ENCODE data around the gene IL1R2. TPM values are rescaled to one million over a fixed set of nuclear protein-coding genes. Genes with fewer than 3 reads are reported as not detected.

IL1R2 gene
- total RNA-seq, 2 donors from 2014 or later = 0.73 TPM; not detected in 1

DNA sequence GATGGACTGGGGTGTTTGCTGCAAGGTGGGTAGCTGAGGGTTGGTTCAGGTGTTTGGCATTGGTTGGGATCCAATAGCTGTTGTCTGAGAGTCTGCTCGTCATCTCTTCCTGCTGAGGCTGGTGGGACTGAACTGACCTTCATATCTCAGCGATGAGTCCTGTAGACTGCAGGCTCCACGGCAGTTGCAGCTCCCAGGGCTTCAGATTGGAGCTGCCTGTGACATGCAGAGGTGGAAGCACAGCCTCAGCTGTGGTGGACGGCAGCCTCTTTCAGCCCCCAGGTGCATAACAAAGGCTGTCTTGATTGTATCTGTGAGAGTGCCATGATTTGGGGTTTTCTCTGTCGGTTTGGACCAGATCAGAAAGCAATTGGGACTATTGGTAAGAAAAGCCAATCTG is 3.9 kb upstream of the IL1R2 start:
- whole genome bisulfite sequencing, 2 experiments (ENCODE audit: insufficient coverage in 1 of 2, insufficient read length in 1 of 2) = 74 to 76% methylated on average over 5 of the region's 5 CpGs
- no peak overlapping the region for H3K9ac ChIP-seq (ENCODE audit: extremely low read depth, low read length, poor library complexity, severe bottlenecking)
- no peak overlapping the region for H3K4me3 Mint-ChIP-seq
- TF ChIP-seq, protein P1, sequence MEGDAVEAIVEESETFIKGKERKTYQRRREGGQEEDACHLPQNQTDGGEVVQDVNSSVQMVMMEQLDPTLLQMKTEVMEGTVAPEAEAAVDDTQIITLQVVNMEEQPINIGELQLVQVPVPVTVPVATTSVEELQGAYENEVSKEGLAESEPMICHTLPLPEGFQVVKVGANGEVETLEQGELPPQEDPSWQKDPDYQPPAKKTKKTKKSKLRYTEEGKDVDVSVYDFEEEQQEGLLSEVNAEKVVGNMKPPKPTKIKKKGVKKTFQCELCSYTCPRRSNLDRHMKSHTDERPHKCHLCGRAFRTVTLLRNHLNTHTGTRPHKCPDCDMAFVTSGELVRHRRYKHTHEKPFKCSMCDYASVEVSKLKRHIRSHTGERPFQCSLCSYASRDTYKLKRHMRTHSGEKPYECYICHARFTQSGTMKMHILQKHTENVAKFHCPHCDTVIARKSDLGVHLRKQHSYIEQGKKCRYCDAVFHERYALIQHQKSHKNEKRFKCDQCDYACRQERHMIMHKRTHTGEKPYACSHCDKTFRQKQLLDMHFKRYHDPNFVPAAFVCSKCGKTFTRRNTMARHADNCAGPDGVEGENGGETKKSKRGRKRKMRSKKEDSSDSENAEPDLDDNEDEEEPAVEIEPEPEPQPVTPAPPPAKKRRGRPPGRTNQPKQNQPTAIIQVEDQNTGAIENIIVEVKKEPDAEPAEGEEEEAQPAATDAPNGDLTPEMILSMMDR (conservative IDR thresholded peaks at IDR 0.05) = no peak
- H3K4me1 Mint-ChIP-seq = peaks cover 33% of the 10 kb centered on the region
- H3K27me3 ChIP-seq (ENCODE audit: control insufficient read depth, insufficient read depth, low read length, poor library complexity, severe bottlenecking) = no peaks in the 10 kb centered on the region
- H3K27me3 Mint-ChIP-seq (ENCODE audit: insufficient read depth) = no peaks in the 10 kb centered on the region
- no peak overlapping the region for H3K27ac Mint-ChIP-seq
- no peak for DNase-seq
- peaks cover 3% of the 10 kb centered on the region for H3K4me1 ChIP-seq (ENCODE audit: control insufficient read depth, insufficient read depth, low read length)
- H3K9me3 Mint-ChIP-seq = no peaks in the 10 kb centered on the region
- H3K4me3 ChIP-seq (ENCODE audit: low read length) = no peak overlapping the region
- H3K36me3 ChIP-seq (ENCODE audit: control insufficient read depth, insufficient read depth, low read length) = no peaks in the 10 kb centered on the region
- no peak overlapping the region for H3K27ac ChIP-seq (ENCODE audit: low read depth, low read length)
- no peaks in the 10 kb centered on the region for H3K36me3 Mint-ChIP-seq (ENCODE audit: low read depth)
- no peaks in the 10 kb centered on the region for H3K9me3 ChIP-seq (ENCODE audit: control insufficient read depth, low read length)

DNA sequence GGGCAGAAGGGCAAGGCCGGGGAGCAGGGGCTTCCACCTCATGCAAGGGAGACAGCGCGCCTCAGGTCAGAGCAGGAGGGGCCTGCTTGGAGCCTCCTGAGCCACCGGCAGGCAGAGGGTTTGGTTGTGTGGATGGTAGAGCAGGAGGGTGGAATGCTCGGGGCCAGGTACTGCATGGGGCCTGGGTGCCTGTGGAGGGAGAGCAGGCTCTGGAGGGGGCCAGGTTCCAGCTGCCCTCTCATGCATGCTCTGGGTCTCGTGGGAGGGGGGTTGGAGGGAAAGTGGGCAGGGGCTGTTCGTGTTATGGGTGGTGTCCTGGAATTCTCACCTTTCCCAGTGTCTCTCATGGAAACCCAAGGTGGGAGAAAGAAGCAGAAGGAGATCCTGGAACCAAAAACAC is 3.2 kb upstream of the IL1R2 start:
- Mint-ChIP-seq H3K27ac (no peak overlapping the region), H3K27me3 (ENCODE audit: insufficient read depth) (no peaks in the 10 kb centered on the region), H3K36me3 (ENCODE audit: low read depth) (no peaks in the 10 kb centered on the region), H3K4me1 (peaks cover 26% of the 10 kb centered on the region), H3K4me3 (no peak overlapping the region), H3K9me3 (no peaks in the 10 kb centered on the region)
- Histone ChIP-seq H3K4me3 (ENCODE audit: low read length) (no peak overlapping the region), H3K9ac (ENCODE audit: extremely low read depth, low read length, poor library complexity, severe bottlenecking) (no peak overlapping the region), H3K27ac (ENCODE audit: low read depth, low read length) (no peak overlapping the region), H3K27me3 (ENCODE audit: control insufficient read depth, insufficient read depth, low read length, poor library complexity, severe bottlenecking) (no peaks in the 10 kb centered on the region), H3K36me3 (ENCODE audit: control insufficient read depth, insufficient read depth, low read length) (no peaks in the 10 kb centered on the region), H3K9me3 (ENCODE audit: control insufficient read depth, low read length) (no peaks in the 10 kb centered on the region), H3K4me1 (ENCODE audit: control insufficient read depth, insufficient read depth, low read length) (no peaks in the 10 kb centered on the region)
- no peak for DNase-seq
- TF ChIP-seq, protein P1 (conservative IDR thresholded peaks at IDR 0.05) = no peak
- 71 to 88% methylated on average over 1 to 7 of the region's 7 CpGs for WGBS, 2 experiments (ENCODE audit: insufficient coverage in 1 of 2, insufficient read length in 1 of 2)

DNA sequence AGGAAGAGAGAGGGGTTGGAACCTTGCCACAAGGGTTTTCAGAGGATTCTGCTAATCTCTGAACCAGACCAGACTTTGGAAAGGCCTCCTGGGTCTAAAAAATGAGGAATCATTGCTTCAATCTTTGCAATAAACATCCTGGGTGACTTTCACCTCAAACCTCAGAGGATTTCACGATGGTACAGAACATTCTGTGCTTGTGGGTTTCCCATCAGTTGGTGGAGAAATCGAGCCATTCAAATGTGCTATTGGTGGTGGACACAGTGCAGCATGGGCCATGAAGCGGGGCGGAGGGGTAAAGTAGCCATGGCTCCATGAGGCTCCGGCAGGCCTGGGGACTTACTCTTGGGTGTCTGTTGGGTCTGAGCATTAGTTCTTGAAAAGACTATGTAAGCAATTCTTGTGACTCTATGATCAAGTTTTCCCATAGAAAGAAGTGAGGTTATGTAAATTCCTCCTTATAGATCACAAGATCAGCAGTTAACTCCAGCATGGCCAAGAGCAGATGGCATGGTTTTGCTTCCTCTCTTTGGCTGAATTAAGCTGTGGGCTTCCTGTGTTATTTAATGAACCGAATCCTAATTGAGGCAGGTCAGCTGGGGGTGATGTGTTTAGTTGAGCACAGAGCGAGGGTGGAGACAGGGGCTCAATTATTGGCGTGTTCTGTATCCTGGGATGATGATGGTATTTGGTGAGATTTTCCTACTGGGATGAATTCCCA is 1.9 kb upstream of the IL1R2 start:
- no peak for DNase-seq
- H3K4me3 Mint-ChIP-seq = no peak overlapping the region
- TF ChIP-seq, protein P1 (conservative IDR thresholded peaks at IDR 0.05) = no peak
- H3K36me3 Mint-ChIP-seq (ENCODE audit: low read depth) = no peaks in the 10 kb centered on the region
- no peak overlapping the region for H3K4me3 ChIP-seq (ENCODE audit: low read length)
- H3K4me1 Mint-ChIP-seq = peaks cover 17% of the 10 kb centered on the region
- H3K4me1 ChIP-seq (ENCODE audit: control insufficient read depth, insufficient read depth, low read length) = no peaks in the 10 kb centered on the region
- H3K9ac ChIP-seq (ENCODE audit: extremely low read depth, low read length, poor library complexity, severe bottlenecking) = no peak overlapping the region
- H3K27ac ChIP-seq (ENCODE audit: low read depth, low read length) = no peak overlapping the region
- 89 to 93% methylated on average over 3 to 8 of the region's 8 CpGs for WGBS, 2 experiments (ENCODE audit: insufficient coverage in 1 of 2, insufficient read length in 1 of 2)
- H3K9me3 Mint-ChIP-seq = no peaks in the 10 kb centered on the region
- H3K27me3 Mint-ChIP-seq (ENCODE audit: insufficient read depth) = no peaks in the 10 kb centered on the region
- no peaks in the 10 kb centered on the region for H3K36me3 ChIP-seq (ENCODE audit: control insufficient read depth, insufficient read depth, low read length)
- no peaks in the 10 kb centered on the region for H3K27me3 ChIP-seq (ENCODE audit: control insufficient read depth, insufficient read depth, low read length, poor library complexity, severe bottlenecking)
- H3K27ac Mint-ChIP-seq = no peak overlapping the region
- no peaks in the 10 kb centered on the region for H3K9me3 ChIP-seq (ENCODE audit: control insufficient read depth, low read length)

Measured in endodermal cell (in vitro differentiated cells).